ENCODE results near the gene CACNG6. TPM values are rescaled to one million over a fixed set of nuclear protein-coding genes. Genes with fewer than 3 reads are reported as not detected.
A peak's percentile ranks its signal among the peaks of the same experiment; 100 is the strongest.

The CACNG6 gene
- total and polyA plus RNA-seq, 4 donors = 0.18 TPM; not detected in 3

DNA sequence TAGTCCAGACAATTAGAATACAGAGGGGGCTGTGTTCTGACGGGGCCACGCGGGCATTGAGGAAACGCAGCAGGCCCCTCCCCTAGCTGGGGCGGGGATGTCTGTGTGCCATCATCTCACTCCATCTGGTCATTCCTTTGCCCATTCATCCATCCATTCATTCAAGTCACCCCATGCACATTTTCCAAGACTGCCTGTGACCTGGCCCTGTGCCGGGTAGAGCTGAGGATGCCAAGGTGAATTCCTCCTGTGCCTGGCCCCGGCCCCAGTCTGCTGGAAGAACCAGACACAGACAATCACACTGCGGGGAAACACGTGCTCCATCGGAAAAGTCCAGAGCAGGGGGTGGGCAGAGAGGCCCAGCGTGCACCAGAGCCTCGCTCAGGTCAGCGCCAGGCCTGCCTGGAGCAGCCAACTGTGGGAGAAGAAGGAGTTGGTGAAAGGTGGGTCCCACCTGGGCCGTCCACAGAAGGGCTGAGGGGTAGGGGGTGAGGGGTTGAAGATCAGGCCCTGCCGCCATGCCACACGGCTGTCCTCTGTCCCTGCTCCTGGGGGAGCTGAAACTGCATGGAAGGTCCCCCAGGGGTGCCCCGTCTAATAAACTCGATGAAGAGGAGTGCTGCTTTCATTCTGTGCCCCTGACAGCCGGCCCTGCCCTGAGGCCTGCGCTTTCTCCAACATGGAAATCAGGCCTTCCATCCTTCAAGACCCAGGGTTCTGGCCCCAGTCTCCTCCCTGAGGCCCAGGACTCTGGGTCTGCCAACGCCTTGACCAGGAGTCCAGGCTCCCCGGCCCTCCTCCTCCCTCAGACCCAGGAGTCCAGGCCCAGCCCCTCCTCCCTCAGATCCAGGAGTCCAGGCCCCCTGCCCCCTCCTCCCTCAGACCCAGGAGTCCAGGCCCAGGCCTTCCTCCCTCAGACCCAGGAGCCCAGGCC lies 1.6 kb upstream of the CACNG6 start:
- Histone ChIP-seq H3K36me3 (ENCODE audit: control insufficient read depth in 1 of 2, insufficient read depth in 2 of 2, low read length in 1 of 2) (no peaks in the 10 kb centered on the region), H3K4me3 (ENCODE audit: low read length in 2 of 2) (no peak overlapping the region), H3K9me3 (ENCODE audit: control insufficient read depth, low read length) (no peaks in the 10 kb centered on the region), H3K4me1 (ENCODE audit: control insufficient read depth in 1 of 2, insufficient read depth in 2 of 2, low read length in 2 of 2) (no peaks in the 10 kb centered on the region), H3K27ac (ENCODE audit: low read depth in 1 of 2, low read length in 2 of 2) (no peak overlapping the region), H3K27me3 (ENCODE audit: control insufficient read depth in 1 of 2, insufficient read depth in 2 of 2, low read length in 1 of 2) (no peaks in the 10 kb centered on the region)
- 54 to 56% methylated on average over 22 of the region's 22 CpGs for WGBS, 2 donors
- peak; percentile 39 for ATAC-seq (ENCODE audit: low FRiP score)
- DNase-seq = no peak
- intact Hi-C loops (cut with DNase I) = no loop called here

GRCh38 chr19:53992211-53992610 lies 774 bp downstream of the CACNG6 start:
- Histone ChIP-seq H3K4me3 (ENCODE audit: low read length in 2 of 2) (no peak overlapping the region), H3K36me3 (ENCODE audit: control insufficient read depth in 1 of 2, insufficient read depth in 2 of 2, low read length in 1 of 2) (no peaks in the 10 kb centered on the region), H3K27ac (ENCODE audit: low read depth in 1 of 2, low read length in 2 of 2) (no peak overlapping the region), H3K4me1 (ENCODE audit: control insufficient read depth in 1 of 2, insufficient read depth in 2 of 2, low read length in 2 of 2) (no peaks in the 10 kb centered on the region), H3K9me3 (ENCODE audit: control insufficient read depth, low read length) (no peaks in the 10 kb centered on the region), H3K27me3 (ENCODE audit: control insufficient read depth in 1 of 2, insufficient read depth in 2 of 2, low read length in 1 of 2) (no peaks in the 10 kb centered on the region)
- DNase-seq (no peak), ATAC-seq (ENCODE audit: low FRiP score) (no peak)
- WGBS, 2 donors = 70 to 74% methylated on average over 9 of the region's 9 CpGs
- intact Hi-C loops (cut with DNase I) = no loop called here

DNA sequence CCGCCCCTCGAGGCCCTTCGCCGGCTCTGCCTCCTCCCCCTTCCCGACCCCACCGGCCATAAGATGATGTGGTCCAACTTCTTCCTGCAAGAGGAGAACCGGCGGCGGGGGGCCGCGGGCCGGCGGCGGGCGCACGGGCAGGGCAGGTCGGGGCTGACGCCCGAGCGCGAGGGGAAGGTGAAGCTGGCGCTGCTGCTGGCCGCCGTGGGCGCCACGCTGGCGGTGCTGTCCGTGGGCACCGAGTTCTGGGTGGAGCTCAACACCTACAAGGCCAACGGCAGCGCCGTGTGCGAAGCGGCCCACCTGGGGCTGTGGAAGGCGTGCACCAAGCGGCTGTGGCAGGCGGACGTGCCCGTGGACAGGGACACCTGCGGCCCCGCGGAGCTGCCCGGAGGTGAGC lies 1.4 kb downstream of the CACNG6 start:
- WGBS, 2 donors = 9 to 23% methylated on average over 34 to 43 of the region's 43 CpGs
- no peaks in the 10 kb centered on the region for H3K27me3 ChIP-seq (ENCODE audit: control insufficient read depth in 1 of 2, insufficient read depth in 2 of 2, low read length in 1 of 2)
- intact Hi-C loops (cut with DNase I) = no loop called here
- H3K27ac ChIP-seq (ENCODE audit: low read depth in 1 of 2, low read length in 2 of 2) = no peak overlapping the region
- ATAC-seq (ENCODE audit: low FRiP score) (no peak), DNase-seq (no peak)
- H3K36me3 ChIP-seq (ENCODE audit: control insufficient read depth in 1 of 2, insufficient read depth in 2 of 2, low read length in 1 of 2) = no peaks in the 10 kb centered on the region
- H3K9me3 ChIP-seq (ENCODE audit: control insufficient read depth, low read length) = no peaks in the 10 kb centered on the region
- no peaks in the 10 kb centered on the region for H3K4me1 ChIP-seq (ENCODE audit: control insufficient read depth in 1 of 2, insufficient read depth in 2 of 2, low read length in 2 of 2)
- H3K4me3 ChIP-seq (ENCODE audit: low read length in 2 of 2) = no peak overlapping the region

- H3K4me1 ChIP-seq (ENCODE audit: control insufficient read depth in 1 of 2, insufficient read depth in 2 of 2, low read length in 2 of 2) = no peaks in the 10 kb centered on the region
- DNase-seq (no peak), ATAC-seq (ENCODE audit: low FRiP score) (no peak)
- no peaks in the 10 kb centered on the region for H3K36me3 ChIP-seq (ENCODE audit: control insufficient read depth in 1 of 2, insufficient read depth in 2 of 2, low read length in 1 of 2)
- no peaks in the 10 kb centered on the region for H3K9me3 ChIP-seq (ENCODE audit: control insufficient read depth, low read length)
- no peaks in the 10 kb centered on the region for H3K27me3 ChIP-seq (ENCODE audit: control insufficient read depth in 1 of 2, insufficient read depth in 2 of 2, low read length in 1 of 2)
- no peak overlapping the region for H3K27ac ChIP-seq (ENCODE audit: low read depth in 1 of 2, low read length in 2 of 2)
- intact Hi-C loops (cut with DNase I) = no loop called here
- no peak overlapping the region for H3K4me3 ChIP-seq (ENCODE audit: low read length in 2 of 2)
- 56 to 64% methylated on average over 3 of the region's 3 CpGs for WGBS, 2 donors
Observed at GRCh38 chr19:53993448-53993847, 2.0 kb downstream of the CACNG6 start.

DNA sequence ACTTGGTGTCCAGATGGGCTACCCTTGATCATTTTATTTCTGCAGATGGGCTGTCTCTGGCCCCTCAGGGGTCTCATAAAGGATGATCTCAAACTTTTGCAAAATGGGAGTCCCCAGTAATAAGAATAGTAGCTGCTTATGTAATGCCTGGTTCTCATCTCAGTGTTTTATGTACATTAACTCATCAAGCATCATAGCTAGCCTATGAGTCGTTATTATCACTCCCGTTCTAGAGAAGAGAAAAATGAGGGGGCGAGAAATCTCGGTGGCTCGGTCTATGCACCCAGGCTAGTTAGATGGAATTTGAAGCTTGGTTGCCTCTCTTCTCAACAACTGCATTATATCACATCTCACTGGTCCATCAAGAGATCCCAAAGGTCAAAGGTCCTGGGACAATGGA lies 3.4 kb downstream of the CACNG6 start:
- Histone ChIP-seq H3K27ac (ENCODE audit: low read depth in 1 of 2, low read length in 2 of 2) (no peak overlapping the region), H3K36me3 (ENCODE audit: control insufficient read depth in 1 of 2, insufficient read depth in 2 of 2, low read length in 1 of 2) (no peaks in the 10 kb centered on the region), H3K27me3 (ENCODE audit: control insufficient read depth in 1 of 2, insufficient read depth in 2 of 2, low read length in 1 of 2) (no peaks in the 10 kb centered on the region), H3K4me3 (ENCODE audit: low read length in 2 of 2) (no peak overlapping the region), H3K9me3 (ENCODE audit: control insufficient read depth, low read length) (peaks cover 1% of the 10 kb centered on the region), H3K4me1 (ENCODE audit: control insufficient read depth in 1 of 2, insufficient read depth in 2 of 2, low read length in 2 of 2) (no peaks in the 10 kb centered on the region)
- no peak for DNase-seq
- intact Hi-C loops (cut with DNase I) = no loop called here
- ATAC-seq (ENCODE audit: low FRiP score) = no peak
- WGBS, 2 donors = 69 to 77% methylated on average over 5 of the region's 5 CpGs

- DNase-seq = no peak
- Histone ChIP-seq H3K9me3 (ENCODE audit: control insufficient read depth, low read length) (peaks cover 1% of the 10 kb centered on the region), H3K36me3 (ENCODE audit: control insufficient read depth in 1 of 2, insufficient read depth in 2 of 2, low read length in 1 of 2) (no peaks in the 10 kb centered on the region), H3K4me1 (ENCODE audit: control insufficient read depth in 1 of 2, insufficient read depth in 2 of 2, low read length in 2 of 2) (no peaks in the 10 kb centered on the region), H3K27ac (ENCODE audit: low read depth in 1 of 2, low read length in 2 of 2) (no peak overlapping the region), H3K27me3 (ENCODE audit: control insufficient read depth in 1 of 2, insufficient read depth in 2 of 2, low read length in 1 of 2) (peaks cover 0 to 2% of the 10 kb centered on the region in 2 donors), H3K4me3 (ENCODE audit: low read length in 2 of 2) (no peak overlapping the region)
- intact Hi-C loops (cut with DNase I) = no loop called here
- ATAC-seq (ENCODE audit: low FRiP score) = no peak
- 45 to 49% methylated on average over 7 of the region's 7 CpGs for whole genome bisulfite sequencing, 2 donors
Observed at GRCh38 chr19:53998223-53998622, 6.8 kb downstream of the CACNG6 start.

DNA sequence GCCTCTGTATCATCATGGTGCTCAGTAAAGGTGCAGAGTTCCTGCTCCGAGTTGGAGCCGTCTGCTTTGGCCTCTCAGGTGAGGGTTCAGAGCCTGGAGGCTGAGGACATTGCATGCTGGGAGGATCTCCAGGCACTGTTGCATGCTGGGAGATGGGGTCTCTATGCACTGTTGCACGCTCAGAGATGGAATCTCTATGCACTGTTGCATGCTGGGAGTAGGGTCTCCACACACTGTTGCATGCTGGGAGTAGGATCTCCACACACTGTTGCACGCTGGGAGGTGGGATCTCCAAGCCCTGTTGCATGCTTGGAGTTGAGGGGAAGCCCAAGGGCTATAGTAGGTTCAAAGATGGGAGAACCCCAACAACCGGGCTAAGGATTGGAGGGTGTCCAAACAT lies 8.3 kb downstream of the CACNG6 start:
- H3K4me3 ChIP-seq (ENCODE audit: low read length in 2 of 2) = no peak overlapping the region
- no peak overlapping the region for H3K27ac ChIP-seq (ENCODE audit: low read depth in 1 of 2, low read length in 2 of 2)
- WGBS, 2 donors = 77 to 78% methylated on average over 5 of the region's 5 CpGs
- ATAC-seq (ENCODE audit: low FRiP score) = no peak
- intact Hi-C loops (cut with DNase I) = no loop called here
- peaks cover 0 to 2% of the 10 kb centered on the region in 2 donors for H3K27me3 ChIP-seq (ENCODE audit: control insufficient read depth in 1 of 2, insufficient read depth in 2 of 2, low read length in 1 of 2)
- H3K4me1 ChIP-seq (ENCODE audit: control insufficient read depth in 1 of 2, insufficient read depth in 2 of 2, low read length in 2 of 2) = no peaks in the 10 kb centered on the region
- peaks cover 1% of the 10 kb centered on the region for H3K9me3 ChIP-seq (ENCODE audit: control insufficient read depth, low read length)
- no peak for DNase-seq
- no peaks in the 10 kb centered on the region for H3K36me3 ChIP-seq (ENCODE audit: control insufficient read depth in 1 of 2, insufficient read depth in 2 of 2, low read length in 1 of 2)

DNA sequence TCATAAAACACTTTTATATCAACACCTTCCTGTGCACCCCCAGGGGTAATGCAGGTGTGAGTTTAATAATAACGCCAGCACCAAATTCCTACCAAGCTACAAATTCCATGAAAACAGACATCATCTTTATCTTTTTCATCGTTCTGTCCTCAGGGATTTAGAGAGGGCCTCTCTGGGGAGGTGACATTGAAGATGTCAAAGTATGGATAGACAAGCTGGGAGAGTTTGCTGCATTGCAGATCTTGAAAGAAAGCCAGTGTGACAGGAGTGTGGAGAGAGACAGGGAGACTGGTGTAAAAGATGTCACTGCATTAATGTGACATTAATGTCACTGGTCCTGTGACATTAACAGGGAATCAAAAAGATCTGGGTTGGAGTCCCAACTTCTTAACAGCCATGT lies 10.1 kb downstream of the CACNG6 start:
- DNase-seq (no peak), ATAC-seq (ENCODE audit: low FRiP score) (no peak)
- H3K36me3 ChIP-seq (ENCODE audit: control insufficient read depth in 1 of 2, insufficient read depth in 2 of 2, low read length in 1 of 2) = no peaks in the 10 kb centered on the region
- no peak overlapping the region for H3K27ac ChIP-seq (ENCODE audit: low read depth in 1 of 2, low read length in 2 of 2)
- H3K4me1 ChIP-seq (ENCODE audit: control insufficient read depth in 1 of 2, insufficient read depth in 2 of 2, low read length in 2 of 2) = no peaks in the 10 kb centered on the region
- peaks cover 1% of the 10 kb centered on the region for H3K9me3 ChIP-seq (ENCODE audit: control insufficient read depth, low read length)
- no peak overlapping the region for H3K4me3 ChIP-seq (ENCODE audit: low read length in 2 of 2)
- peaks cover 0 to 2% of the 10 kb centered on the region in 2 donors for H3K27me3 ChIP-seq (ENCODE audit: control insufficient read depth in 1 of 2, insufficient read depth in 2 of 2, low read length in 1 of 2)
- WGBS, 2 donors = 83 to 92% methylated on average over 2 of the region's 2 CpGs
- intact Hi-C loops (cut with DNase I) = no loop called here
